GM19463 (cell line): ENCODE results near the gene TWIST2.

ENCODE experiments used
- ATAC-seq: cut with Tn5 transposase; IDR thresholded peaks from one replicate; pipeline ENCODE4 v1.9.1; 2021; ENCODE audit warnings: mild to moderate bottlenecking, moderate library complexity; ENCODE audit not compliant: unreplicated experiment

The TWIST2 gene

DNA sequence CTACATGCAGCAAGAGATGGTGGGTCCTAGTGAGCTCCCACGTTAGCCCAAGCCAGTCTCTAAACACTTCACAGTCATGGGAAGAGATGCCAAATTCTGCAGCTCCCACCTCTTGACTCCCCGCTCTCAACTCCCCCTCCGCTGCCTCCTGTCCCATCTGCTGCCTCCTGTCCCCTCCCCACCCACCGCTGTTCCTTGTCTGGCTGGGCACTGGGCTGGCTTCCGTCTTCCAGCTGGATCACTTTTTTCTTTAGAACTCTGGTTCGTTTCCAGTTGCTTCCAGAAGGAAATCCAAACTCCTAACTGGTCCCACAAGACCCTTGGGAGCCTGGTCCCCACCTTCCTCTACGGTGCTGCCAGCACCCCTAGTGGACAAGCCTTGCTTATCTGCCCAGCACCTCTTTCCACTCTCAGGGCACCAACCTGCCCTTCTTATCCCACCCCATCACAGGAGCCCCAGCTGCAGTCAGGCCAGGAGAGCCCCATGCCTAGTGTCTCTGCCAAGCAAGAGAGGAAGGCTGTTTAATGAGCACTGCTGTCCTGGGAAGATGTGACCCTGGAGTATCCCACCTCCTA, 12.1 kb upstream of the TWIST2 start:
- no peak for ATAC-seq

DNA sequence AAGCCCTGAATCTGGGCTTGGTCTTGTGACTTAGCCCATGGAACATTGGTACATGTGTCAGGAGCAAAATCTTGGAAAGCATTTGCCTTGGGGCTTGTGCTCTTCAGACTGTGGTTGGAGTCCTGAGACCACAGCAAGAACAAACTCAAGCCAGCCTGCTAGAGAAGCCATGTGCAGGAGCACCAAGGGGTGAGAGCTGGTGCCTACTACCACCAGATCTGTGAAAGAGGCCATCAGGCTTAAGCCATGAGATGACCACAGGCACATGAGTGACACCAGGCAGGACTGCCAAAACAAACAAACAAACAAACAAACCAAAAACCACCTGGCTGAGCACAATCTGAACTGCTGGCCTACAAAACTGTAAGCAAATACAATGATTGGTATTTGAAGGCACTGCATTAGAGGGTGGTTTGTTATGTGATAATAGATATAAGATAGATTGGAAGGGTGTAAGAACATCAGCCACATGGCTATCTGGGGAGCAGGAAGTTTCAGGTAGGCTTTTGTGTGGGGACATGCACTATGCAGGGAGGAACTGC, 9.0 kb upstream of the TWIST2 start:
- ATAC-seq: no peak

GRCh38 chr2:238839428-238839827, 8.5 kb upstream of the TWIST2 start:
- no peak for ATAC-seq

DNA sequence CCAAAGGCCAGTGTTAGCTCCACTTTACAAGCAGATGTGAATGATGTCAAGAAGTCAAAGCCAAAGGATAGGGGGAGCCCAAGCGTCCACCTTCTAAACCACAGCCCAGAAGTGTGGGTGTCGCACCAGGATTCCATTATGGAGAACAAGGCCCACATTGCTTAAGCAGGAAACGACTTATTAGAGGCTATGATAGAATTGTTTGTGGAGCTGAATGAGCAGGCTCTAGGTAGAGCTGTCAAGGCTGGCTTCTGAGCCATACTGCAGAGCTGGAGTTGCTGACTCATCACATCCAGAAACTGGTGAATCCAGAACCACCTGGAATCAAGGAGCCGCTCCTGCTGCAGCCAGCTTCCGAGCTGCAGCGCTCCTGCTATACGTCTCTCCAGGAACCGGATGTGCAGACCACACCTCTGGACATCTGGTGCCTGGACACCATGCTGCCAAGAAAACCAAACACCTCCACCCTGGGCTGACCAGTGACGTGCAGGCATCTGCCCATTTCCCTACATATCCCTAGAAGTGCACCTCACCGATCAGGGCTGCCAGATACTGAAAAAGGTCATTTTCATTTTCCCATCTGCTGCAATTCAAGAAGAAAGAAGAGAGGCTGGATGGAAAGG, 6.2 kb upstream of the TWIST2 start:
- no peak for ATAC-seq

DNA sequence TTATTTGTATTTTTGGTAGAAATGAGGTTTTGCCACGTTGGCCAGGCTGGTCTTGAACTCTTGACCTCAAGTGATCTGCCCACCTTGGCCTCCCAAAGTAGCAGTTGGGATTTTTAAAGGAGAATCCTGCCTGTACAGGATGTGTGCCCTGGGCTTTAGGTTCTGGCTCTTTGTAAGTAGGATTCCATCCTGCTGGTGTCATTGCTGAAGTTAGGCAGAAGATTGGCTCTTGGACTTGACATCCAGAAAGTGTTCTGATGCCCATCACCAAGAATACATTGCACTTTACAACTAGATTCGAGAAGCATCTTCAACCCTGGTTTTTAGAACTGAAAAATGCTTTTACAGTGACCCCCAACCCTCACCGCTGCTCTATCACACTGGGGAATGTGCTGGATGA, 4.4 kb upstream of the TWIST2 start:
- ATAC-seq: no peak

DNA sequence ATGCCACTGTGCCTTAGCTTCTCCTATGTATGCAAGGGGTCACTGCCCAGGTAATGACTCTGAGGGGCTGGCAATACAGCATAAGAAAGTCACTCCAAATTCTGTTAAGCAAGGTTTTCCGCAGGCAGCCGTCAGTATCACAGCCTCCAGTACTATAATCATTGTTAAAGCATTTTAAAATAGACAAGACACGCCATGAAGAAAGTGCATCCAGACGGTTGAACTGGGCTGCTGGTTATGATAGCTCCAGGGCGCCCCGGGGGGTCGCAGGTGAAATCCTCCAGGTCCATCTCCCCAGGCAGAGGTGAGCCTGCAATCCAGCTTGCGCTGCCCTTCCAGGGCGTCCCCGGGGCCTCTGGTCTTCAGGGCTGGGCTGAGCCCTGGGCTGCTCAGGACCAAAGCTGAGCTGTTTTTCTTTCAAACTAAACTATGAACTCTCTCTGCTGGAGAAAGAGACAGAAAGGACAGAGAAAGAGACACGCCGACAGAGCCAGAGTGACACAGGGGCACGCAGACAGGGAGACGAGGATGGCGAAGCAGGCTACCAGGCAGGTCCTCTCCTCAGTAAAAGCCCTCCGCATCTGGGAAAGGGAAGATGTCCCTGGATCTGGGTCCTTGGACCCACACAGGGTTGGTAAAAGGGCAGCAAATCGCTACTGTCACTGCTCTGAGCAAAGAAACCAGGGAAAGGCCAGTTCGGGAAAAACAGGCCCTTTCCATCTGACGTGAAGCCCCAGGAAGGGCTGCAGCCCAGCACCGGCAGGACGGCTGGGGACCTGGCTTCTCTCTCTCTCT, 2.1 kb upstream of the TWIST2 start:
- ATAC-seq: no peak

GRCh38 chr2:238846378-238846627, 1.6 kb upstream of the TWIST2 start:
- no peak for ATAC-seq

GRCh38 chr2:238846628-238847418, 1.1 kb upstream of the TWIST2 start:
- no peak for ATAC-seq

DNA sequence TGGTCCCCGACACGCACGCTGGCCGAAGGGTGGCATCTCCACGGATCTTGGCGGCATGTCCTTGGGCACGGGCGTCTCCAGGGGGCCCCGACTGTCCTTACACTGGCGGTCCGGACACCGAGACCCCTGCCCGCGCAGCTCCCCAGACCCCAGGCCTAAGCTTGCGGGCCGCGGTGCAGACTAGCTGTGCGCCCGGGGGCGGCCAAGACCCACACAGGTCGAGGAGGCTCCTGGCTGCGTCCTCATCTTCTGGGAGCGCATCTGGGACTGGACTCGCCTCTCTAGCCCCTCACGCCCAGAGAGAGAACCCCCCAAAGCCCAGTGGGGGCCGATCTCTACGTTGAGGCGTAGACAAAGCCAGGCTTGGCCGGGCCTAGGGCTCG, 475 bp upstream of the TWIST2 start:
- ATAC-seq: no peak

- no peak for ATAC-seq
Measured at GRCh38 chr2:238848691-238848975, 748 bp downstream of the TWIST2 start.

GRCh38 chr2:238848976-238849853, 1.3 kb downstream of the TWIST2 start:
- ATAC-seq: no peak

GRCh38 chr2:238850091-238850490, 2.2 kb downstream of the TWIST2 start:
- no peak for ATAC-seq

DNA sequence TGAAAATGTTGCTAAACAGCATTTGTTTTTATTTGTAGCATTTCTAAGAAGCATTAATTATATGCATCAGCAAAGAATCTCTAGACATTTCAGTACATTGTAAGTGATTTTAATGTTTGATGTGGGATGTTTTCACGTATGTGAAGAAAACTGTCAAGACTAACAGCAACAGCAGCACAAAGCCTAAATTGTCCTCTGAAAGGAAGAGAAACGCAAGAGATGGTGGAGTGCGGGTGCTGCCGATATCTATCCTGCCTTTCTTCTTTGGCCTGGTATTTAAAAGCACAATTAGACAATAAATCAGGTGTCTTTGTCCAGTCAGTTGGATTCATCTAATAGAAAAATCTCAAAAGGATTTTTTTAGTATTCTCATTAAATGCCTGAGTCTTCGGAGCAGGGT, 3.1 kb downstream of the TWIST2 start:
- ATAC-seq: no peak

- ATAC-seq: no peak
Measured at GRCh38 chr2:238851761-238852160, 3.9 kb downstream of the TWIST2 start.

- no peak for ATAC-seq
Measured at GRCh38 chr2:238852206-238852869, 4.5 kb downstream of the TWIST2 start.

DNA sequence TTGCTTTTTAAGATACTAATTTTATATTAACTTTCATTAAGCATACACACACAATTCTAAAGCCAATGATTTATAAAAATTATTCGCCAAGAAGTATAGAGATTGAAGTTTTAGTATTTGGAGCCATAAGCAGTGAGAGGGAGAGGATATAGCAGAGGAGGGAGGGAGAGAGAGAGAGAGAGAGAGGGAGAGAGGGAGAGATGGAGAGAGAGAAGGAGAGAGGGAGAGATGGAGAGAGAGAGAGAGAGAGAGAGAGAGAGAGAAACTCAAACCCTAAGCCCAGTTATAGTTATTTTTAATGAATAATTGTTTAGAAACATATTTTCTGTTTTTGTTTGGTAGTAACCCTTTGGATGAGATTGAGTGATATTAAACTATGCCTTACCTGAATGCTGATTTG, 5.3 kb downstream of the TWIST2 start:
- ATAC-seq: no peak

DNA sequence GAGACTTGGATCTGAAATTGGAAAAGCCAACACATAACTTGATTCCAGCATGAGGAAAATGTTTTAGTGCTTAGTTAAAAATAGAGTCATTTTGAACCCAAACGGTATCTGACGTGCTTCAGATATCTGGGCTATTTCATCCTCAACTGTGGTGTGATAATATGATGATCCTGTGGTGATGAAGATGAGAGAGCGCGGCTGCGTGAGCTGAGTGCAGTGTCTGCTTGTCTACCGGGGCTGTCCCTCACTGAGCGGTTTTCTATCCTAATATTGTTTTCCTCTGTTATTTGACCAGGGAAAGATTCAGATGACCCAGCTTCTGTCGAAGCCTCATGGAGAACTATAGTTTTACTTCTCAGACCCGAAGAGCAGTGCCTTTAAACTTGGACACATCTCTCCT, 5.8 kb downstream of the TWIST2 start:
- no peak for ATAC-seq

GRCh38 chr2:238854246-238854645, 6.4 kb downstream of the TWIST2 start:
- ATAC-seq: no peak

DNA sequence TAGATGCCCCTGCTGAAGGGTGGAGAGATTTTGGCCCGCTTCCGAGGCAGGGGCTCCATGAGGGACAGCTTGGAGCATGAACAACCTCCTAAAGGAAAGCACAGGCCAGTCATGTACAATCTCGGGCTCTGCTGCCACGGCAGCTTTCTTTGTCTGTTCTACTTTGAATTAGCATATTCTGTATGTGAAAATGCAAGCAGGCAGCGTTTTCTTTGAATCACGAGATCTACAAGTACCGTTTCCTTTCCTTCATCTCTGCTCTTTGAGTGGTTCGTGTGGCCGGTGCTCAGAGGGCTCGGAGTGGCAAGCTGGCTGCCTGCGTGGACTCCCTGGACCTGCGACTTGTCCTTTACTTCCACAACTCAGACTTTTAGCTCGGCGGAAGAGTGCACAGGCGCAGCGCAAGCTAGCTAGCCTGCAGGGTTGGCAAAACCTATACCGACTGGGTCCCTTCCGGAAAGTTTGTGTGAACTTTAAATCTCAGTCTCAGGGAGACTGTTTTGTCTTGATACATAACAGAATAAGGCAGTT, 6.9 kb downstream of the TWIST2 start:
- ATAC-seq: no peak

DNA sequence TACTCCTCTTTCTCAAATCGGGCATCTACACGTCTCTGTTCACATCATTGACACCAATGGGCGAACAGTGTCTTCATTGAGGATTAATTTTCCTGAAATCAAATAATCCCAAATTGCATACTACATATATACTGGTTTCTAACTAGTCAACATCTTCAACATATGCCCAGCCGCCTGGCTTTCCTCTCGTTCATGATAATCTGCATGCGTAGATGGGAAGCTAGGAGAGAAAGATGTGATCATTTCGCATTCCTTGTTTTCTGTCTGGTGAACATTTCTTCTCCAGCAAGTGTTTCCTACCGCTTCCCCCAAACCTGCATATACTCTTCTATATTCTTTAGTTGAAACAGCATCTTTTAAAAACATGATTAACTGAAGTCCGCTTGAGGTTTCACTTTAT, 7.4 kb downstream of the TWIST2 start:
- no peak for ATAC-seq
